ENCODE results near the gene GPX2. TPM values are rescaled to one million over a fixed set of nuclear protein-coding genes. Genes with fewer than 3 reads are reported as not detected.

GPX2 gene
- total RNA-seq, 1 experiment from 2014 or later, result not detected

DNA sequence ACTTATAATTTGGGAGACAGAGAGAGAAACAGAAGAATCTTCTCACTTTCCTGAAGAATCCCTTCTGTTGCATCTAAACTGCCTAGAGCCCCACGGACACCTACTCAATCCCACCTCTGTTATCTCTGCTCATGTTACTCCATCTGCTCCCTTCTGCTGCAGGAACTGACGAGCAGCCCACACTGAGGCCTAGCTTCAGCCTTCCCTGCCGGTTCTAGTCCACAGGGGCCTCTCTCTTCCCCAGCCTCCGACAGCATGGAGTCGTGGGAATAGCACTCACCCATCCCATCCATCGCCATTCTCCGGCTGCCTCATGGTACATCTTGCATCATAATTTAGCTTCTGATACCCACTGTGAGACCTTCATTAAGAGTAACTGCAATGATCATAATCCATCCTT is 25.6 kb upstream of the GPX2 start:
- Mint-ChIP-seq H3K36me3 (ENCODE audit: insufficient read depth, unreplicated experiment) (no peaks in the 10 kb centered on the region), H3K27ac (ENCODE audit: low read depth, unreplicated experiment) (no peak overlapping the region), H3K27me3 (ENCODE audit: insufficient read depth, unreplicated experiment) (no peaks in the 10 kb centered on the region), H3K9me3 (ENCODE audit: unreplicated experiment) (no peaks in the 10 kb centered on the region), H3K4me1 (ENCODE audit: insufficient read depth, unreplicated experiment) (no peaks in the 10 kb centered on the region), H3K4me3 (ENCODE audit: unreplicated experiment) (no peak overlapping the region)
- BruUV-seq (replicated peaks), result no TSS peak
- DNase-seq (ENCODE audit: unreplicated experiment), result no peak
- TF ChIP-seq, protein P1, sequence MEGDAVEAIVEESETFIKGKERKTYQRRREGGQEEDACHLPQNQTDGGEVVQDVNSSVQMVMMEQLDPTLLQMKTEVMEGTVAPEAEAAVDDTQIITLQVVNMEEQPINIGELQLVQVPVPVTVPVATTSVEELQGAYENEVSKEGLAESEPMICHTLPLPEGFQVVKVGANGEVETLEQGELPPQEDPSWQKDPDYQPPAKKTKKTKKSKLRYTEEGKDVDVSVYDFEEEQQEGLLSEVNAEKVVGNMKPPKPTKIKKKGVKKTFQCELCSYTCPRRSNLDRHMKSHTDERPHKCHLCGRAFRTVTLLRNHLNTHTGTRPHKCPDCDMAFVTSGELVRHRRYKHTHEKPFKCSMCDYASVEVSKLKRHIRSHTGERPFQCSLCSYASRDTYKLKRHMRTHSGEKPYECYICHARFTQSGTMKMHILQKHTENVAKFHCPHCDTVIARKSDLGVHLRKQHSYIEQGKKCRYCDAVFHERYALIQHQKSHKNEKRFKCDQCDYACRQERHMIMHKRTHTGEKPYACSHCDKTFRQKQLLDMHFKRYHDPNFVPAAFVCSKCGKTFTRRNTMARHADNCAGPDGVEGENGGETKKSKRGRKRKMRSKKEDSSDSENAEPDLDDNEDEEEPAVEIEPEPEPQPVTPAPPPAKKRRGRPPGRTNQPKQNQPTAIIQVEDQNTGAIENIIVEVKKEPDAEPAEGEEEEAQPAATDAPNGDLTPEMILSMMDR (IDR thresholded peaks at IDR 0.05; ENCODE audit: unreplicated experiment), result no peak
- ChIA-PET POLR2A (interaction anchor here (0.6 kb wide), 2 partner anchors 47 to 91 kb away, joined by 3 read pairs; no protein-coding TSS in a partner anchor), CTCF (interaction anchor here (0.6 to 0.7 kb wide), 2 partner anchors 44 to 1474 kb away, joined by 3 to 5 read pairs; no protein-coding TSS in a partner anchor)
- intact Hi-C loops (cut with micrococcal nuclease), result no loop called here

DNA sequence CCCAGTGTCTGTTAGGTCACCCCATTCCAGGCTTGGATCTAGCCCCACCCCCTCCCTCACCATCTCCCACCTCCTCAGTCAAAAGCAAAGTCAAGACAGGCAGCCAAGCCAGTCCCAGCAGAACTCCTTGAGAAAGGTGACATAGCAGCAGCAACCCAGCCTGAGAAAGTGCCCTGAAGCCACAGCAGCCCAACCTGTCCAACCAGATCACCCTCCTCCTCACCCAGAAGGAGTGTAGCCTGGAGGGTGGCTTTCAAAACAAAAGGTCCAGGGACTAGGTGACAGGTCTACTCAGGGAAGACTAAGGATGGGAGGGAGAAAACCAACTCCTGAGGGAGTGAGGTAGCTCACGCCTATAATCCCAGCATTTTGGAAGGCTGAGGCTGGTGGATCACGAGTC is 24.4 kb upstream of the GPX2 start:
- H3K4me1 Mint-ChIP-seq (ENCODE audit: insufficient read depth, unreplicated experiment), result no peaks in the 10 kb centered on the region
- ChIA-PET POLR2A (interaction anchor here (0.6 kb wide), 1 partner anchor 430 kb away, joined by 3 read pairs; no protein-coding TSS in a partner anchor), CTCF (no interaction called here)
- H3K9me3 Mint-ChIP-seq (ENCODE audit: unreplicated experiment), result no peaks in the 10 kb centered on the region
- DNase-seq (ENCODE audit: unreplicated experiment), result no peak
- TF ChIP-seq, protein P1 (IDR thresholded peaks at IDR 0.05; ENCODE audit: unreplicated experiment), result no peak
- no peaks in the 10 kb centered on the region for H3K27me3 Mint-ChIP-seq (ENCODE audit: insufficient read depth, unreplicated experiment)
- no peak overlapping the region for H3K27ac Mint-ChIP-seq (ENCODE audit: low read depth, unreplicated experiment)
- no TSS peak for BruUV-seq (replicated peaks)
- no peaks in the 10 kb centered on the region for H3K36me3 Mint-ChIP-seq (ENCODE audit: insufficient read depth, unreplicated experiment)
- intact Hi-C loops (cut with micrococcal nuclease), result no loop called here
- H3K4me3 Mint-ChIP-seq (ENCODE audit: unreplicated experiment), result no peak overlapping the region

DNA sequence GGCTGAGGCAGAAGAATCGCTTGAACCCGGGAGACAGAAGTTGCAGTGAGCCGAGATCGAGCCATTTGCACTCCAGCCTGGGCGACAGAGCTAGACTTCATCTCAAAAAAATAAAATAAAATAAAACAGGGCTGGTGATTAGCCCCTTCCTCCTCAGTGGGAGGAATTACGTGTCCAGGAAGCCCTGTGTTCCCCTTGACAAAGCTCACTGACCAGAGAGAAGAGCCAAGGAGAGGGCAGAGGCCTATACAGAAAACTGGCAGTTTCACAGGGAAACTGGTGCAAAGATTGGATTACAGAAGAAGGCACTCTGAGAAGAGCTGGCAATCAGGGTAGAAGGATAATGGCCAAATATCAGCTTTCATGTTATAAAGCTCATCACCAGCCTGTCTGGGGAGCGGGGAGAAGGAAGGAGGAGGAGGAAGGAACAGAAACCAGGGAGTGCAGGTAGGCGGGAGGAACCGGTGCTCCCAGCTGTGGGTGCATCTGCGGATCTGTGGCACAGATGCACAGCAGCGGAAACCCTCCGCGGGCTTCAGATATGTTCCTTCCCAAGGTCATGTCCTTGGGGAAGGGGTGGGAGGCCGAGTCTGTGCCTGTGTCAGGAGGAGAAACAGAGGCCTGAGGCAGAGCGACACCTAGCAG is 22.9 kb upstream of the GPX2 start:
- DNase-seq (ENCODE audit: unreplicated experiment), result no peak
- TF ChIP-seq, protein P1 (IDR thresholded peaks at IDR 0.05; ENCODE audit: unreplicated experiment), result no peak
- no peak overlapping the region for H3K27ac Mint-ChIP-seq (ENCODE audit: low read depth, unreplicated experiment)
- POLR2A ChIA-PET, result interaction anchor here (1.1 to 1.5 kb wide), 2 partner anchors 17 to 21 kb away, joined by 3 read pairs; partner anchors contain the start of gene FNTB
- no peaks in the 10 kb centered on the region for H3K36me3 Mint-ChIP-seq (ENCODE audit: insufficient read depth, unreplicated experiment)
- no peak overlapping the region for H3K4me3 Mint-ChIP-seq (ENCODE audit: unreplicated experiment)
- CTCF ChIA-PET, result interaction anchor here (0.6 to 0.7 kb wide), 2 partner anchors 58 to 1666 kb away, joined by 3 read pairs; no protein-coding TSS in a partner anchor
- intact Hi-C loops (cut with micrococcal nuclease), result no loop called here
- no peaks in the 10 kb centered on the region for H3K27me3 Mint-ChIP-seq (ENCODE audit: insufficient read depth, unreplicated experiment)
- H3K4me1 Mint-ChIP-seq (ENCODE audit: insufficient read depth, unreplicated experiment), result no peaks in the 10 kb centered on the region
- BruUV-seq (replicated peaks), result no TSS peak
- H3K9me3 Mint-ChIP-seq (ENCODE audit: unreplicated experiment), result no peaks in the 10 kb centered on the region

DNA sequence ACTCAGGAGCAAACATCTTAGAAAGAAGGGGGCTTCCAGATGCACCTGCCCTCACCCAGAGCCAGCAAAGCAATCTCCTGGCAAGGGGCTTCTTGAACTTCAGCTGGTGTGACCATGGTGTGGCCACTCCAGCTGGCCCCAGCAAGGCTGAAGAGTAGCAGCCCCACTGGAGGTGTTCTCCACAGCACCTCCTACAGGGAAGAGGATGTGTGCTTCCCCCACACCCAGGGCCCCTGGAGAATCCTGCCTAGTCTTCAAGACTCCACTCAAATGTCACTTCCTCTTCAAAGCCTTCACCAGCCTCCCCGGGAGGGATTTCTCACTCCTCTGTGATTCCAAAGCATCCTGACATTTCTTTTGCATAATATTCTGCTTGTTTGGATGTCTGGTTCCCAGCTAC is 21.1 kb upstream of the GPX2 start:
- Mint-ChIP-seq H3K9me3 (ENCODE audit: unreplicated experiment) (no peaks in the 10 kb centered on the region), H3K27ac (ENCODE audit: low read depth, unreplicated experiment) (no peak overlapping the region), H3K4me3 (ENCODE audit: unreplicated experiment) (no peak overlapping the region), H3K4me1 (ENCODE audit: insufficient read depth, unreplicated experiment) (no peaks in the 10 kb centered on the region), H3K27me3 (ENCODE audit: insufficient read depth, unreplicated experiment) (no peaks in the 10 kb centered on the region), H3K36me3 (ENCODE audit: insufficient read depth, unreplicated experiment) (no peaks in the 10 kb centered on the region)
- no TSS peak for BruUV-seq (replicated peaks)
- intact Hi-C loops (cut with micrococcal nuclease), result no loop called here
- ChIA-PET POLR2A (no interaction called here), CTCF (interaction anchor here (0.6 kb wide), 1 partner anchor 115 kb away, joined by 3 read pairs; no protein-coding TSS in a partner anchor)
- TF ChIP-seq, protein P1 (IDR thresholded peaks at IDR 0.05; ENCODE audit: unreplicated experiment), result no peak
- no peak for DNase-seq (ENCODE audit: unreplicated experiment)
